Activated T-helper 2 cell treated with anti-CD3 and anti-CD28 coated beads, Interferon-gamma antibody, Interleukin-2, Interleukin-4, amounts not matched to agents 10 μg/mL and 5 μg/mL and 100 μg/mL, durations not matched to agents 14 hours and 24 hours and 36 hours (primary cell): ENCODE data around the gene MYDGF. TPM values are rescaled to one million over a fixed set of nuclear protein-coding genes. Genes with fewer than 3 reads are reported as not detected.
"Not testable (repeated sequence)": the region's sequence is repeated elsewhere in the genome, so short reads cannot be mapped to it uniquely, and the experiment has no call there.

Experiments
- DNase-seq: peaks from one replicate; pipeline ENCODE4 v3.0.0; 2021; ENCODE audit warnings: low spot score
- H3K27ac Mint-ChIP-seq: one replicate; pipeline ENCODE4 v1.8.0; 2021; ENCODE audit warnings: mixed read lengths
- H3K27me3 Mint-ChIP-seq: one replicate; pipeline ENCODE4 v1.8.0; 2021; ENCODE audit warnings: low read depth, mixed read lengths
- H3K36me3 Mint-ChIP-seq: one replicate; pipeline ENCODE4 v1.8.0; 2021; ENCODE audit warnings: low read depth, mixed read lengths
- H3K4me1 Mint-ChIP-seq: one replicate; pipeline ENCODE4 v1.8.0; 2021; ENCODE audit warnings: low read depth, mixed read lengths
- H3K4me3 Mint-ChIP-seq: one replicate; pipeline ENCODE4 v1.8.0; 2021; ENCODE audit warnings: low read depth, mild to moderate bottlenecking, moderate library complexity, mixed read lengths
- H3K9me3 Mint-ChIP-seq: one replicate; pipeline ENCODE4 v1.8.0; 2021; ENCODE audit warnings: mixed read lengths
- intact Hi-C: fragments of 100-400 bp; cut with micrococcal nuclease; formaldehyde crosslinking; loops from one replicate; pipeline ENCODE4 v1.15.1; 2023
- total RNA-seq: library from RNA; stranded (reverse); gene quantifications from 2 replicates; pipeline ENCODE4 v1.2.3, GENCODE V29; 2022

MYDGF gene
- total RNA-seq, 1 donor from 2014 or later: 105 TPM

DNA sequence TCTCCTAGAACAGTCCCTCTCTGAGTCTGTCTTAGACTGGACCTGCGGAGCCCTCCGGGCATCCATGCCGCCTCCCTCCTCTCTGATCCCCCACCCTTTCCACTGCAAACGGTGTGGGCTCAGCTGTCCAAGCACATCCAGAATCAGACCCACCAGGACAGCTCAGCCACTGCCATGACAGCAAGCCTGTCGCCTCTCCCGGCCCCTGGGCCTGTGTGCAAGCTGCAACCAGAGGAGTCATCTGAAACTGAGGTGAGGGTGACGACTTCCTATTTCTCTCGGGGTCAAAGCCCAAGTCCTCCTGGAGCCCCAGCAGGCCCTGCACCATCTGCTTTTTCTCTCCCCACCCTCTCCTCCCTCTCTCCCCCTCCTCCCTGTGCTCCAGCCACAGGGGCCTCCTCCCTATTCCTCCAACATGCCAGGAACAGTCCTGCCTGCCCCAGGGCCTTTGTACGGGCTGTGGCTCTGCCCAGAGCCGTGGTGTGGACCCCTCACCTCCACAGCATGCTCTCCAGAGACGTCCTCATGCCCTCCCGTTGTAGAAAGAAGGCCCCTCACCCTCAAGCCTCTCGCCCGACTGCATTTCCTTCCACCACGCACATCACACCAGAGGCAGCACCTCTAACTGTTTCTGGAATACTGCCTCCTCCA lies 23.5 kb upstream of the MYDGF start:
- H3K9me3 Mint-ChIP-seq: no peaks in the 10 kb centered on the region
- intact Hi-C loops: no loop called here
- H3K4me1 Mint-ChIP-seq: no peaks in the 10 kb centered on the region
- H3K27me3 Mint-ChIP-seq: no peaks in the 10 kb centered on the region
- H3K4me3 Mint-ChIP-seq: no peak overlapping the region
- no peak for DNase-seq
- no peak overlapping the region for H3K27ac Mint-ChIP-seq
- peaks cover 52% of the 10 kb centered on the region for H3K36me3 Mint-ChIP-seq

DNA sequence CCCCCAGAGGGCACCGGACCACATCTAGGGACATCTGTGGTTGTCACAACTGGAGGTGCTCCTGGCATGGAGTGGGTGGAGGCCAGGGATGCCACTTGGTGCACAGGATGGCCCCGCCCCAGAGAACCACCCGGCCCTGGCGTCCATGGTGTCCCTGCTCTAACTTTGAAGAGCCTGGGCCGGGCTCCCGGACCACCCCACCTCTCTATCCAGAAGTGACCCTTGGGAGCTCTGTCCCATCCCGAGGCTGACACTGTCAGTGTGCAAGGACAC lies 22.9 kb upstream of the MYDGF start:
- intact Hi-C loops: no loop called here
- Mint-ChIP-seq H3K9me3 (no peaks in the 10 kb centered on the region), H3K36me3 (peaks cover 52% of the 10 kb centered on the region), H3K4me1 (no peaks in the 10 kb centered on the region), H3K27me3 (no peaks in the 10 kb centered on the region), H3K27ac (no peak overlapping the region), H3K4me3 (no peak overlapping the region)
- no peak for DNase-seq

DNA sequence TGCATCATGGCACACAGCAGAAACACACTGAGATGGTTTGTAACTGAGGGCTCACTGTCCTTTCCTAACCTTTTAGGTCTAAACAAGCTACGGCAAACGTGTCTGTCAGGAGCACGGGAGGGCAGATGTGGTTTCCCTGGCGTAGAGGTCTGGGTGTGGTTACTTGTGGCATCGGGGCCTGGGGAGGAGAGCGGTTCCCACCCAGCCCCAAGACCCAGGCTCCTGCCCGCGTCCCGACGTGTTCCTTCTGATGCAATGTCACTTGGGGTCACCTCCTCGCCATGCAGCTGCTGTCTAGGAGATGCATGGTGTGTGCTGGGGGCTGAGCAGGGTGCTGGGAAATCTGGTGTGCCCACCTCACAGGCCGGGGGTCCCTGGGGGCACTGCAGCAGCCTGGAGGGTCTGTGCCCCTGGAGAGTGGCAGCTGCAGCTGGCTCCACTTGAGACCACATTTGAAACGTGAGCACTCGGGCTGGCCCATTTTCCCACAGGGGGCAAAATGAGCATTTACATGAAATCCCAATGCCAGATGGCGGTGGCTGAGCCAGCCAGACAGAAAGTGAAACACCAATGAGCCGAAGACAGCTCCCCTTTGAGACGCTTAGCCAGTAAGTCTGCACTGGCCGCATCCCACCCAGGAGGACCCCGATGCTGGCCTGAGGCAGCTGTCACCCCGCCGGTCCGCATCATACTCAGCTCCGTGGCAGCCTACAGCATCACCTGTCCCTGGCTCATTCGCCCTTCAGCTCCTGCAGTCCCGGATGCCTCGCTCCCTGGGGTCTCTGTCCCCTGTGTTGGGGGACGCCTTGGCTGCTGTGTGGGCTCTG lies 22.3 kb upstream of the MYDGF start:
- no peak for DNase-seq
- Mint-ChIP-seq H3K9me3 (no peaks in the 10 kb centered on the region), H3K4me1 (no peaks in the 10 kb centered on the region), H3K4me3 (no peak overlapping the region), H3K27ac (no peak overlapping the region), H3K27me3 (no peaks in the 10 kb centered on the region), H3K36me3 (peaks cover 48% of the 10 kb centered on the region)
- intact Hi-C loops: no loop called here

DNA sequence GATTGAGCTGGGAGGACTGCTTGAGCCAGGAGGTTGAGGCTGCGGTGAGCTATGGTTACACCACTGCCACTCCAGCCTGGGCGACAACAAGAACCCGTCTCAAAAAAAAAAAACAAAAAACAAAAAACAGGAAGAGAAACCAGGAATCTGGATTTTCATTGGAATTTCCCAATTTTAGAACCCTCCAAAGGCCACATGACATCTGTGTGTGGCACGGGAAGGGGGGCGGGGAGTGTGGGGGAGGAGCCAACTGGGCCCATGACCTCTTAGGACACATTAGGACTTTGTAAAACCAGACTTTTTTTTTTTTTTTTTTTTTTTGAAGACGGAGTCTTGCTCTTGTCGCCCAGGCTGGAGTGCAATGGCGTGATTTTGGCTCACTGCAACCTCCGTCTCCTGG lies 21.2 kb upstream of the MYDGF start:
- H3K27me3 Mint-ChIP-seq: no peaks in the 10 kb centered on the region
- no peaks in the 10 kb centered on the region for H3K4me1 Mint-ChIP-seq
- no peak overlapping the region for H3K27ac Mint-ChIP-seq
- no peak for DNase-seq
- no peaks in the 10 kb centered on the region for H3K9me3 Mint-ChIP-seq
- no peak overlapping the region for H3K4me3 Mint-ChIP-seq
- peaks cover 52% of the 10 kb centered on the region for H3K36me3 Mint-ChIP-seq
- intact Hi-C loops: no loop called here

DNA sequence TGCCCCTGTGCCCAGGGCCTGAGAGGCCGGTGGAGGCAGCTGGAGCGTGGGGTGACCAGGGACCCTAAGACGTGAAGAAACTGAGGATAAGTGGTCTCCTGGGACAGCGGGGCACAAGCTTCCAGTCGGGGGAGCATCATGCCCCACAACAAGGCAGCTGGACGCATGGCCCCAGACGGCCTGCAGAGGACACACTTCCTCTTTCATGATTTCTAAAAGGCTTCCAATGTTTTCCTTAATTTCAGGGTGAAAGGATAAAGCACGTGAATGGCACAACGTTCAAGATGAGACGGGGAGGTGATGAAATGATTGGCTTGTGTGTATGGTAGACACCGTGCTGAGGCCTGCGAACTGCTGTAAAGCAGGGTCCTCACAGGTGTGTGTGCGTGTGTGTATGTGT lies 20.2 kb upstream of the MYDGF start:
- no peaks in the 10 kb centered on the region for H3K9me3 Mint-ChIP-seq
- no peaks in the 10 kb centered on the region for H3K27me3 Mint-ChIP-seq
- peaks cover 45% of the 10 kb centered on the region for H3K36me3 Mint-ChIP-seq
- H3K4me3 Mint-ChIP-seq: no peak overlapping the region
- no peak overlapping the region for H3K27ac Mint-ChIP-seq
- DNase-seq: no peak
- no peaks in the 10 kb centered on the region for H3K4me1 Mint-ChIP-seq
- intact Hi-C loops: no loop called here

DNA sequence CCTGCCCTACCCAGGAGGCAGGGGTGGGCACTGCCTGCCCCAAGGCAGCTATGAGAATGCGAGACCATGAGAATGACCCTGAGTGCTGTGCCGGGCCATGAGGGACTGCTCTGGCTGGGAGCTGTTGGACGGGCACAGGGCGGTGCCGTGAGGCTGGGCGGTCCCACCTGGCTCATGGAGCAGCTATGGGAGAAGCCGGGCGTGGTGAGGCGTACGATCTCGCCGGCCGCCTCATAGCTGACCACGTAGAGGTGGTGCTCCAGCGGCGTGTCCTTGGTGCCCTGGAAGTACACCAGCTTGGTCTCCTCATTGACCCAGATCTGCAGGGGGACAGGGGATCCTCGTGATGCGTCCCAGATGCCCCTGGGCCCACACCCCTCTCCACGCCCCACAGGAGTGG lies 19.3 kb upstream of the MYDGF start:
- H3K4me1 Mint-ChIP-seq: no peaks in the 10 kb centered on the region
- H3K4me3 Mint-ChIP-seq: no peak overlapping the region
- no peak for DNase-seq
- intact Hi-C loops: no loop called here
- H3K9me3 Mint-ChIP-seq: no peaks in the 10 kb centered on the region
- H3K27ac Mint-ChIP-seq: no peak overlapping the region
- H3K27me3 Mint-ChIP-seq: no peaks in the 10 kb centered on the region
- peaks cover 41% of the 10 kb centered on the region for H3K36me3 Mint-ChIP-seq

DNA sequence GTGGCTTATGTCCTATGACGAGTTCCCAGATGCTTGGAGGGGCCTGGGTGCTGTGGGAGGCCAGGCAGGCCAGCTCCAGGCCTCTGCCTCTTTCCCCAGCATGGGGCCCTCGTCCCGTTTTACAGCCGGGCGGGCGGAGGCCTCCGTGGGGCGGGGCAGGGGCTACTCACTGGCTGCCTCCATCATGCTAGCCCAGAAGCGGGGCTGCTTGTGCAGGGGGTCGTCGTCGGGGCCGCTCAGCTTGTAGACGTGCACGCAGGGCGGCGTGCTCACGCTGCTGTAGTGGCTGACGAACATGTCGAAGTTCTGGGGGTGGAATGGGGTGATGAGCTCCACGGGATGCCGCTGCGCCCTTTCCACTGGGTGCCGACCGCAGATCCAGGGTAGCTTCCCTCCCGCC lies 18.4 kb upstream of the MYDGF start:
- no peak for DNase-seq
- H3K4me1 Mint-ChIP-seq: no peaks in the 10 kb centered on the region
- H3K36me3 Mint-ChIP-seq: peaks cover 41% of the 10 kb centered on the region
- H3K4me3 Mint-ChIP-seq: no peak overlapping the region
- H3K27me3 Mint-ChIP-seq: no peaks in the 10 kb centered on the region
- no peaks in the 10 kb centered on the region for H3K9me3 Mint-ChIP-seq
- intact Hi-C loops: no loop called here
- no peak overlapping the region for H3K27ac Mint-ChIP-seq

DNA sequence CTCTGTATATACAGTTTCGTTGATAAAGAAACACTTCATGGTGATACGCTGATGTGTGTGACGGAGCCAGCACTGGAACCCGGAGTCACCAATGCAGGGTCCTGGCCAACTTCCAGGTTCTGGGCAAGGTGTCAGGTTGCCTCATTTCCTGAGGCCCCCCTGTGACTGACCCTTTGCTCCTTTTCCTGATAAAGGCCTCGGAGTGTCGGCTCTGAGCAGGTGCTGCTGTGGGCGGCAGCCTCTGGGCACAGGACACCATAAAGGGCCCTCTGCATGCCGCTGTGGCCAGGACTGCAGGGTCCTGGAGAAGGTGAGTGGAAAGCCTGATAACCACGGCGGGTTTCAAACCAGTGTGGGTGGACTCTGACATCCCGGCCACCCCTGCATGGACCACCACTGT lies 17.3 kb upstream of the MYDGF start:
- Mint-ChIP-seq H3K9me3 (no peaks in the 10 kb centered on the region), H3K27me3 (no peaks in the 10 kb centered on the region), H3K27ac (no peak overlapping the region), H3K36me3 (peaks cover 34% of the 10 kb centered on the region), H3K4me1 (no peaks in the 10 kb centered on the region), H3K4me3 (no peak overlapping the region)
- intact Hi-C loops: no loop called here
- no peak for DNase-seq

DNA sequence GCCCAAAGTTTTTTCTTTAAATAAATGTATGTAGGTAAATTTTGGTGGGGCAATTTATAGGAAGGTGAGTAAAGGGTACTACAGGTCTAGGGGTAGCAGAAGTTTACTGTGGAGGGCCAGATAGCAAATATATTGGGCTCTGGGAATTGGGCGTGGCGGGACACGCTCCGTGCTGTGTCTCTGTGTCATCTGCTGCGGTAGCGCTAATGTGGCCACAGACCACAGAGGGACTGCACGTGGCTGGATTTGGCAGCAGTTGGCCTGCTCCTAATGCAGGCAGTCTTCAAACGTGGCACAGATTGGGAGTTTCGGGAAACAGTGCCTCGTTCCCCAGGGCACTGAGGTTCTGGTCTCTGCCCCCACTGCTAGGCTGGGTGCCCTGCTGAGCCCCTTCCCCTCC lies 16.6 kb upstream of the MYDGF start:
- Mint-ChIP-seq H3K36me3 (peaks cover 31% of the 10 kb centered on the region), H3K4me3 (no peak overlapping the region), H3K4me1 (no peaks in the 10 kb centered on the region), H3K9me3 (no peaks in the 10 kb centered on the region), H3K27me3 (no peaks in the 10 kb centered on the region), H3K27ac (no peak overlapping the region)
- intact Hi-C loops: no loop called here
- DNase-seq: no peak

DNA sequence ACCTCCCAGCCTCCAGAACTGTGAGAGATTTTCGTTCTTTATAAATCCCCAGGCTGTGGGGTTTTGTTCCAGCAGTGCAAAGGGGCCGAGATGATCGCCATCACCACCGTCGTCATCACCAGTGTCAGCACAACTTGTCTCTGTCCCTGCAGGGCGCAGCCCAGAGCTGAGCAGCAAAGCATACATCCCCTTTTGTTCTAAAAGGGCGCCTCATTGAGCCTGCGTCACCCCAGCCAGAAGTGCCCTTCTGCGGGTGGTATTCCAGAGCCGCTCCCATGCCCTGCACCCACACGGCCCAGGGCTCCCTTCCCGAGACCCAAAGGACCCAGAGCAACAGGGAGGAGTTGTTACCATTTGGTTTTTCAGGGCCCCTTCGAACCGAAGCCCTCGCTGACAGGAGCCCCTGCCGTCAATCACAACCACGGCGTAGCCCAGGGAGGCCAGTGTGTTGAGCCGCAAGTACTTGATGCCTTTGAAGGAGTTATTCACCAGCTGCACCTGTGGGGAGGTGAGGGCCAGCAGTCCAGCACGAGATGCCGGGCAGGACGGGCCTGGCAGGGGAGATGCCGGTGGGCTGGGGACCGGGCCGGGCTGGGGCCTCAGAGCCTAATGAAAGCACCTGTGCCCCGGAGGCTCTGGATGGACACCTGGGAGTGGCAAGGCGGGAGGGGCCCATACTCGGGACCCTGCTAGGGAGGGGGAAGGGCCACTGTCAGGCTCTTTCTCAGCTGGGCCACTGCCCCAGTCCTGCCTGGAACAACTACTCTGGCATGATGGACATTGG lies 14.4 kb upstream of the MYDGF start:
- Mint-ChIP-seq H3K4me1 (no peaks in the 10 kb centered on the region), H3K27ac (no peak overlapping the region), H3K4me3 (no peak overlapping the region), H3K27me3 (no peaks in the 10 kb centered on the region), H3K9me3 (no peaks in the 10 kb centered on the region), H3K36me3 (peaks cover 31% of the 10 kb centered on the region)
- intact Hi-C loops: no loop called here
- no peak for DNase-seq

DNA sequence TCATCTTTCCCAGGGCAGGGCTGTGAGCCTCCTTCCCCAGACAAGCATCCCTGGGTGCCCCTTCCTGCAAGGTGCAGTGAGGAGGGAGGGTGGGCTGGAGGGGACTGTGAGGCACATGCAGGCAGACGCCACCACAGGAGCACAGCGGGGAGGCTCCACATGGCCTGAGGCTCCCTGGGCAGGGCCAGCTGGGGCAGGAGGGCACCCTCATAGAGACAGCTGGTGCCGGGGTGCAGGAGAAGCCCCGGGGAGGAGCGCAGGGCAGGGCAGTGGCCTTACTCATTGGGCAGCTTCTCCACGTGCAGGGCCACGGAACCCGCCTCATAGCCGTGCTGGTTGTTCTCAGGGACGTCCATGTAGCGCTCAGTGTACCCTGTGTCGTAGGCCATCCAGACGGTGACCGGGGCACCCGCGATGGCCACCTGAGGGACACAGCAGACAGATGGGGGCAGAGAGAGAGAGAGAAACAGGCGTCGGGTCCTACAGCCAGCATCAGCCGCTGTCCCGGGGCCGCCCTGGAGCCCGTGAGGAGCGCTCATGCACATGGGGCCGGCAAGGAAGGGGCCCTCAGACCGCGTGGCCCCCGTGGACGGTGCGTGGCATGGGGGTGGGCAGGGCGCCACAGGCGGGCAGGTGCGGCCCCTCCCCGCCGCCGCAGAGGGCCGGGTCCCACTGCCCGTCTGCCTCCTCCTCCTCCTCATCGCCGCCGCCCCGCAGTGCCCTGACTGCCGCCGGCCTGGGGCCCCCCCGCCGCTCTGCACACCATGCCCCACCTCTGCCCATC lies 12.5 kb upstream of the MYDGF start:
- H3K9me3 Mint-ChIP-seq: no peaks in the 10 kb centered on the region

DNA sequence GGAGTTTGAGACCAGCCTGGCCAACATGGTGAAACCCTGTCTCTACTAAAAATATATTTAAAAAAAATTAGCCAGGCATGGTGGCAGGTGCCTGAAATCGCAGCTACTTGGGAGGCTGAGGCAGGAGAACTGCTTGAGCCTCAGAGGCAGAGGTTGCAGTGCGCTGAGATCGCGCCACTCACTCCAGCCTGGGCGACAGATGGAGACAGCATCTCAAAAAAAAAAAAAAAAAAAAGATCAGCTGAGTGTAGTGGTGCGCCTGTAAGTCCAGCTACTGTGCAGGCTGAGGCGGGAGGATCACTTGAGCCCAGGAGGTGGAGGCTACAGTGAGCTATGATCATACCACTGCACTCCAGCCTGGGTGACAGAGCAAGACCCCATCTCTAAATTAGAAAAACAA lies 9.9 kb upstream of the MYDGF start:
- intact Hi-C loops, H3K27me3 Mint-ChIP-seq: not testable (repeated sequence)

More for the DNA sequence above, 12.5 kb upstream of the MYDGF start:
- peaks cover 37% of the 10 kb centered on the region for H3K36me3 Mint-ChIP-seq
- no peaks in the 10 kb centered on the region for H3K27me3 Mint-ChIP-seq
- intact Hi-C loops: no loop called here
- no peak overlapping the region for H3K4me3 Mint-ChIP-seq
- no peaks in the 10 kb centered on the region for H3K4me1 Mint-ChIP-seq
- no peak overlapping the region for H3K27ac Mint-ChIP-seq
- no peak for DNase-seq

More for the DNA sequence above, 9.9 kb upstream of the MYDGF start:
- H3K4me1 Mint-ChIP-seq, H3K4me3 Mint-ChIP-seq, H3K9me3 Mint-ChIP-seq, H3K27ac Mint-ChIP-seq, DNase-seq: not testable (repeated sequence)
- peaks cover 41% of the 10 kb centered on the region for H3K36me3 Mint-ChIP-seq
